ENCODE measurements around the gene SLC2A10. TPM values are rescaled to one million over a fixed set of nuclear protein-coding genes. Genes with fewer than 3 reads are reported as not detected.

Gene SLC2A10
- polyA plus RNA-seq, 3 donors, result not detected

GRCh38 chr20:46677608-46678007 lies 31.8 kb upstream of the SLC2A10 start:
- H3K4me3 Mint-ChIP-seq, result no peak overlapping the region
- Histone ChIP-seq H3K4me2 (replicated peaks; ENCODE audit: extremely low read depth, low read length, poor library complexity, severe bottlenecking) (no peak overlapping the region), H3K36me3 (replicated peaks in 1 of 2; ENCODE audit: control insufficient read depth in 1 of 2, insufficient read depth in 2 of 2, low read length in 2 of 2) (no peaks in the 10 kb centered on the region), H4K20me1 (ENCODE audit: insufficient read depth, low read length) (peaks cover 22% of the 10 kb centered on the region), H3K9me3 (replicated peaks in 1 of 2; ENCODE audit: control insufficient read depth in 1 of 2, insufficient read depth in 1 of 2, low read length in 2 of 2) (peaks cover 0 to 2% of the 10 kb centered on the region in 2 donors), H3K4me1 (ENCODE audit: control insufficient read depth in 1 of 2, insufficient read depth in 2 of 2, low read length in 2 of 2) (no peaks in the 10 kb centered on the region), H3K27me3 (ENCODE audit: control insufficient read depth in 2 of 2, insufficient read depth in 2 of 2, low read length in 2 of 2) (no peaks in the 10 kb centered on the region), H2AFZ (ENCODE audit: insufficient read depth, low read depth, low read length, poor library complexity, severe bottlenecking) (no peak overlapping the region), H3K27ac (ENCODE audit: low read depth in 1 of 2, low read length in 2 of 2) (no peak overlapping the region), H3K79me2 (ENCODE audit: insufficient read depth, low read length) (no peaks in the 10 kb centered on the region), H3K9ac (ENCODE audit: insufficient read depth, low read length, poor library complexity, severe bottlenecking) (no peak overlapping the region), H3K4me3 (replicated peaks in 1 of 3; ENCODE audit: low read depth in 2 of 3, low read length in 3 of 3) (no peak overlapping the region)
- peaks cover 0 to 4% (median 0%) of the 10 kb centered on the region in 7 donors for H3K9me3 Mint-ChIP-seq
- TF ChIP-seq CTCF (IDR thresholded peaks at IDR 0.05), result no peak
- DNase-seq, result no peak
- H3K4me1 Mint-ChIP-seq, result peaks cover 8% of the 10 kb centered on the region
- H3K27ac Mint-ChIP-seq, result no peak overlapping the region
- WGBS (ENCODE audit: insufficient coverage), result 100% methylated on average over 1 of the region's 5 CpGs
- peaks cover 5% of the 10 kb centered on the region in 2 donors for H3K36me3 Mint-ChIP-seq
- intact Hi-C loops (cut with micrococcal nuclease), result no loop called here
- H3K27me3 Mint-ChIP-seq (ENCODE audit: low read depth in 3 of 3), result peaks cover 2 to 6% (median 4%) of the 10 kb centered on the region in 3 donors

- Mint-ChIP-seq H3K27ac (no peak overlapping the region), H3K9me3 (no peaks in the 10 kb centered on the region), H3K36me3 (peaks cover 5% of the 10 kb centered on the region in 2 donors), H3K4me1 (peaks cover 13% of the 10 kb centered on the region), H3K4me3 (no peak overlapping the region), H3K27me3 (ENCODE audit: low read depth in 3 of 3) (peaks cover 2 to 4% (median 4%) of the 10 kb centered on the region in 3 donors)
- no peak for DNase-seq
- no peaks in the 10 kb centered on the region for H3K27me3 ChIP-seq (ENCODE audit: control insufficient read depth in 2 of 2, insufficient read depth in 2 of 2, low read length in 2 of 2)
- no peak overlapping the region for H3K4me2 ChIP-seq (replicated peaks; ENCODE audit: extremely low read depth, low read length, poor library complexity, severe bottlenecking)
- H3K9ac ChIP-seq (ENCODE audit: insufficient read depth, low read length, poor library complexity, severe bottlenecking), result no peak overlapping the region
- no peaks in the 10 kb centered on the region for H3K36me3 ChIP-seq (replicated peaks in 1 of 2; ENCODE audit: control insufficient read depth in 1 of 2, insufficient read depth in 2 of 2, low read length in 2 of 2)
- intact Hi-C loops (cut with micrococcal nuclease), result no loop called here
- H3K4me1 ChIP-seq (ENCODE audit: control insufficient read depth in 1 of 2, insufficient read depth in 2 of 2, low read length in 2 of 2), result no peaks in the 10 kb centered on the region
- H2AFZ ChIP-seq (ENCODE audit: insufficient read depth, low read depth, low read length, poor library complexity, severe bottlenecking), result no peak overlapping the region
- H3K27ac ChIP-seq (ENCODE audit: low read depth in 1 of 2, low read length in 2 of 2), result no peak overlapping the region
- H3K9me3 ChIP-seq (replicated peaks in 1 of 2; ENCODE audit: control insufficient read depth in 1 of 2, insufficient read depth in 1 of 2, low read length in 2 of 2), result no peaks in the 10 kb centered on the region
- no peak for TF ChIP-seq CTCF (IDR thresholded peaks at IDR 0.05)
- WGBS (ENCODE audit: insufficient coverage), result no CpG with 5 or more reads among the region's 4 CpGs
- peaks cover 31% of the 10 kb centered on the region for H4K20me1 ChIP-seq (ENCODE audit: insufficient read depth, low read length)
- H3K79me2 ChIP-seq (ENCODE audit: insufficient read depth, low read length), result no peaks in the 10 kb centered on the region
- H3K4me3 ChIP-seq (replicated peaks in 1 of 3; ENCODE audit: low read depth in 2 of 3, low read length in 3 of 3), result no peak overlapping the region
Measured at GRCh38 chr20:46678516-46678915, 30.9 kb upstream of the SLC2A10 start.

Data from CD14-positive monocyte (primary cell).